Smooth muscle cell of the brain vasculature (primary cell): Measurements from ENCODE around the gene SAP30L.
A peak's percentile ranks its signal among the peaks of the same experiment; 100 is the strongest.

Source experiments
- DNase-seq: peaks from one replicate; pipeline ENCODE4 v3.0.0-alpha.2; 2012; ENCODE audit warnings: low read depth, low spot score

Gene SAP30L

GRCh38 chr5:154445422-154446194 lies at the start of gene SAP30L:
SAP30L (plus strand) TSS chr5:154445997; CDS start chr5:154446605, 608 bp downstream.
- peak; percentile 79 for DNase-seq

GRCh38 chr5:154396128-154396527 lies 49.7 kb upstream of the SAP30L start:
- DNase-seq: no peak

- no peak for DNase-seq
Observed at GRCh38 chr5:154397652-154398406, 48.0 kb upstream of the SAP30L start.

DNA sequence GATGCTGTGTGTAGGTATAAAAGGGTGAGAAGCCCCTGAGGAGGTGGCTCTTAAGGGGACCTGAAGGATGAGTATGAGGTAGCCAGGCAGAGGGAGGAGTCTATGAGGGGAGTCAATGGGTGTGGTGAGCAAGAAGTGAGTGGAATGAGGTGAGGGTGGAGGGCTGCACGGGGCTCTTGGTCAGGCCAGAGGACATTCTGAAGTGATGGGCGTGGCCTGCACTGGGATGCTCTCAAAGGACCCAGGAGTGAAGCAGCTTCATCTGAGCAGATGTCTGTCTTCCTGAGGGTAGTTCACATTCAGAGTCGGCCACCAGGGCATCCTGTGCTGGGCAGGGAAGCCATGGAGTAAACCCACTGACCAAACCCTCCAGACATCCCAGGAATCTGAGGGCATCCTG lies 45.1 kb upstream of the SAP30L start:
- DNase-seq: no peak

GRCh38 chr5:154401355-154401754 lies 44.4 kb upstream of the SAP30L start:
- no peak for DNase-seq

- no peak for DNase-seq
Observed at GRCh38 chr5:154401931-154402330, 43.9 kb upstream of the SAP30L start.

GRCh38 chr5:154402611-154403010 lies 43.2 kb upstream of the SAP30L start:
- no peak for DNase-seq

DNA sequence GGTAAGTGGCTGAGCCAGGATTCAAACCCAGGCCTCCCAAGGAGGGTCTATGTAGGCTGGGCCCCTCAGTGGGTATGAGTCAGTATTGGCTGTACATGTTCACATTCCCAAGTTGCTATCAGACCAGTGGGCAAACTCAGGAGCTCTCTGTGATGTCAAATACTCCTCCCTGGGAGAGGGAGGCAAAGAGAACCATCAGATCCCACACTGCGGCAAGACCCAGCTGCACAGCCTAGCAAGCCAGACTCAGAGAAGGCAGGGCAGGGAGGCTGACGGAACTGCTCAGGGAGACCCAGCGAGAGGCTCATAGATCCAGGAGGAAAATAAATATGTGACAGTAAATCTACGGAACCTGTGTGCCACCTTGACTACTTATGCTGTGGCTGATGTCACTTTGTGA lies 42.6 kb upstream of the SAP30L start:
- DNase-seq: no peak

DNA sequence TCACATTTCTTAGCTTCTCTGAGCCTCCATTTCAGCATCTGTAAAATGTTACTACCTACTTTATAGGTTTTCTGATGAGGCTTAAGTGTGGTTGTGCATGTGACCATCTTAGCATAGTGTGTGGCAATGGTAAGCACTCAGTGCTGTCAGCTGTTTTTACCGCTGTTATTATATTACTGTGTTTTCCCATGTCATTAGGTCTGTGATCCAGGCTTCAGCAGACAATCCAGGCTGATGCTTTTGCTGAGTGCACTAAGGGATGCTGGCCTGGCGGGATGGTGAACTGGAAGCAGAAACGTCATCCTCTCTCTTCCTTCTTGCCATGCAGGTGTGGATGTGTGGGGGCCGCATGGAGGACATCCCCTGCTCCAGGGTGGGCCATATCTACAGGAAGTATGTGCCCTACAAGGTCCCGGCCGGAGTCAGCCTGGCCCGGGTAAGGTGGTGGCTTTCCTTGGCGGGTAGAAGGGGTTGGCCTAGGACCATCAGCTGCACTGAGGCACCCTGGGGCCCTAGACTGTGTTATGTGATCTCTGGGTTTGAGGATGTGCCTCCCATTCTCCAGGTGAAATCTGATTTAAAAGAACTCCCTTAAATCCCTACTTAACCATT lies 41.9 kb upstream of the SAP30L start:
- no peak for DNase-seq

DNA sequence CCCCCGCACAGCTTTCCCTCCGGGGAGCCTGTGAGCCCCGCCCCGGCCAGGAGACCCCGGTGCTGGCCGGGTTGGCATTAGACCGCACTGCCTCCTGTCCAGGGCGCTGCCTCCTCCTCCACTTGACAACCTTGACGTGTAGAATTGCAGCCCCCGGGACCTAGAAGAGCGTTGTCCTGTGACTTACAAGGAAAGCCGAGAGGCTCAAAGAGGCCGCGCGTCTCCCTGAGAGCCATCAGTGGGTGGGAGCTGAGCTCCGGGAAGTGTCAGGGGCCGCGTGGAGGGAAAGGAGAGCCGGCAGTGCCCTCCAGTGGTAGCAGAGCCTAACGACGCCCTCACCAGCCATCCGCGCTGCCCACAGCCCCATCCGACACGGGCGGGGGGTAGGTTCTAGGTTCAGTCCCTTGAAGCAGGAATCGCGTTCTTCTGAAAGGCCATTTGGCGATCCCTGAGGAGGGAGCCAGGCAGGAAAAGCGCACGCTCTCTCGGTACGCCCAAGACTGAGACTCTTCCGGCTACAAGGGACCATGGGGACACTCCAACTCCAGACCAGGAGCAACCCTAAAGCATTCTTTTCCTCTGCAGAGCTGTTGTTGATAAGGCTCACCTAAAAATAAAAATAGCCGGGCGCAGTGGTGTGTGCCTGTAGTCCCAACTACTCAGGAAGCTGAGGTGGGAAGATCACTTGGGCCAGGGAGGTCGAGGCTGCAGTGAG lies 40.6 kb upstream of the SAP30L start:
- peak; percentile 55 for DNase-seq

DNA sequence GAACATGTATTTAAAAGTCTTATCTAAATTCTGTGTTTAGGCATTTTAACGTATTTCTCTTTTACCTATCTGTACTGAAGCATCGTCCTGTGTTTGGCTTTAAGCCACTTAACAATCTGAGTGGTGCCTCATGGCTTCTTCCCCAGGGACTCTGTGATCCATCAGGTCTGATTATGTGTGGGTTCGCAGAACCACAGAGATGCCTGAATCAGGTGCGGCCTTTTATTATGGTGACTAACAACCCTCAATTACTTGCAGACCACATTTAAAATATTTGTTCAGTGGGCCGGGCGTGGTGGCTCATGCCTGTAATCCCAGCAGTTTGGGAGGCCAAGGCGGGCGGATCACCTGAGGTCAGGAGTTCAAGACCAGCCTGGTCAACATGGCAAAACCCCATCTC lies 39.6 kb upstream of the SAP30L start:
- DNase-seq: no peak

DNA sequence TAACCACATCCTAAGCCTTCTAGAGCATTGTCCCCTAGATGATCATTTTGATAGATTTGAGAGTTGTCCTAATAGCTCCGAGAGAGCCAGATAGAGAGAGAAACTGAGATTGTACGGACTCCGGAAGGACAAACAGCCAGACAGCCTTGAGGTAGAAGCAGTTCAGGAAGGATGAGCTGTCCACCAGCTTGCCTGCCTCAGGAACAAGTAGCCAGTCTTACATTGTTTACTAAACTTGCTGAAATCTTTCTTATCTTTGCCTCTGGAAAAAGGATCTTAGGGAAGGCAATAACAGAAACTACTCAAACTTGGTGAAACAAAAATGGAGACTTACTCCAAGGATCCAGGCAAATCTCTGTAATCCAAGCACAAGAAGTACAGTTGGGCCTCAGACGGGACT lies 39.0 kb upstream of the SAP30L start:
- no peak for DNase-seq

- DNase-seq: no peak
Observed at GRCh38 chr5:154408811-154409210, 37.0 kb upstream of the SAP30L start.

DNA sequence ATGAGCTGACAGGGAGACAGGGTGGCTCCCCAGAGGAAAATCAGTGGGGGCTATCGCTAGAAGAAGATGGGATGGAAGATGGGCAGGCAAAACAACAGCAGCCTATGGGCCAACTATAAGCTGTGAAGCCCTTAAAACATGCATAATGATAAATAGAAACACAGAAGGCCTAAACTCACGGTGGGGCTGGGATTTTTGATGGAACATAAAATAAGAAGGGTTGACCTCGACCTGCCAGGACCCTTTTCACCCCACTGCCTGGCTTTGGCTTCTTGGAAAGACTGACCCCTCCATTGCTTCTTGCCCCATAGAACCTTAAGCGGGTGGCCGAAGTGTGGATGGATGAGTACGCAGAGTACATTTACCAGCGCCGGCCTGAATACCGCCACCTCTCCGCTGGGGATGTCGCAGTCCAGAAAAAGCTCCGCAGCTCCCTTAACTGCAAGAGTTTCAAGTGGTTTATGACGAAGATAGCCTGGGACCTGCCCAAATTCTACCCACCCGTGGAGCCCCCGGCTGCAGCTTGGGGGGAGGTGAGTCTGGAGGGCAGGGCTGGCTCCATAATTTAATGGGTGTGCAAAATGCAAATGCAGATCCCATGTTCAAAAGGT lies 36.5 kb upstream of the SAP30L start:
- DNase-seq: no peak

- no peak for DNase-seq
Observed at GRCh38 chr5:154410008-154410407, 35.8 kb upstream of the SAP30L start.

DNA sequence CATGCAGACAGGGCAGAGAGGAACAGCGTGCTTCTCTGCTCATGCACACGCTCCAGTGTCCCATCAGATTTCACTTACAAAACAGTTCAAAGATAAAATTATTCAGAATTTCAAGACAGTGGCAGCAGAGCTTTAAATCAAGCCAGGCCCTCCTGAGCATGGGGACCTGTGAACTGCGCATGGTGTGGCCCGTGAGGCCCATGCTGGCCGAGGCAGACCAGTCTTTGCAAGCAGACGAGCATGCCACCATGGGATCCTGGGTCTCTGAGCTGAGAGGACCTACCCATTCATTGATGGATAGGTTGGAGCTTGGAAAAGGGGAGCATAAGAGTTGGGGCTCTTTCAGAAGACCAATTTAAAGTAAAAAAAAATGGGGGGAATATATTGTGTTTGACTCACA lies 35.0 kb upstream of the SAP30L start:
- no peak for DNase-seq

GRCh38 chr5:154411338-154411737 lies 34.5 kb upstream of the SAP30L start:
- no peak for DNase-seq

- DNase-seq: no peak
Observed at GRCh38 chr5:154412316-154412715, 33.5 kb upstream of the SAP30L start.

- no peak for DNase-seq
Observed at GRCh38 chr5:154412925-154413324, 32.9 kb upstream of the SAP30L start.

DNA sequence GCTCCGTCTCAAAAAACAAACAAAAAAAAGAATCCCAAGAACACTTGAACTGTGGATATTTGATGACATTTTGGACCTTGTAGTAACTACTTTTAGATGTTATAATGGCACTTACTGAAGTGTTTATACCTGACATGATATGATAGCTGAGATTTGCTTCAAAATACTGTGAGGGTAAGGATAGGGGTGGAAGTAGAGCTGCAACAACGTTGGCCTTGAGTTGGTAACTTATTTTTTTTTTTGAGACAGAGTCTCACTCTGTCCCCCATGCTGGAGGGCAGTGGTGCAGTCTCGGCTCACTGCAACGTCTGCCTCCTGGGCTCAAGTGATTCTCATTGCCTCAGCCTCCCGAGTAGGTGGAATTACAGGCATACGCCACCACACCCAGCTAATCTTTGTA lies 30.7 kb upstream of the SAP30L start:
- DNase-seq: no peak

GRCh38 chr5:154418344-154418820 lies 27.4 kb upstream of the SAP30L start:
- DNase-seq: no peak
